ENCODE data around the gene CALM1. TPM values are rescaled to one million over a fixed set of nuclear protein-coding genes. Genes with fewer than 3 reads are reported as not detected.

Gene CALM1
- total RNA-seq, 1 donor from 2014 or later = 236 TPM

- DNase-seq = no peak
These were observed 46.6 kb downstream of the CALM1 start for GRCh38 chr14:90443161-90444076.

GRCh38 chr14:90444077-90444696 lies 47.4 kb downstream of the CALM1 start:
- DNase-seq = no peak

GRCh38 chr14:90445011-90445410 lies 48.2 kb downstream of the CALM1 start:
- no peak for DNase-seq

GRCh38 chr14:90446405-90446804 lies 49.6 kb downstream of the CALM1 start:
- DNase-seq = no peak

GRCh38 chr14:90447720-90448497 lies 51.1 kb downstream of the CALM1 start:
- no peak for DNase-seq

- DNase-seq = no peak
These were observed 52.6 kb downstream of the CALM1 start for GRCh38 chr14:90449411-90449810.

- DNase-seq = no peak
These were observed 53.3 kb downstream of the CALM1 start for GRCh38 chr14:90450151-90450550.

- no peak for DNase-seq
These were observed 53.8 kb downstream of the CALM1 start for GRCh38 chr14:90450667-90451066.

GRCh38 chr14:90451443-90451842 lies 54.6 kb downstream of the CALM1 start:
- DNase-seq = no peak

- no peak for DNase-seq
These were observed 55.1 kb downstream of the CALM1 start for GRCh38 chr14:90451961-90452360.

GRCh38 chr14:90452366-90452765 lies 55.5 kb downstream of the CALM1 start:
- DNase-seq = no peak

GRCh38 chr14:90453401-90453951 lies 56.6 kb downstream of the CALM1 start:
- peak; percentile 67 for DNase-seq

- peak; percentile 88 for DNase-seq
These were observed 57.5 kb downstream of the CALM1 start for GRCh38 chr14:90454041-90455000.

GRCh38 chr14:90455100-90455571 lies 58.3 kb downstream of the CALM1 start:
- no peak for DNase-seq

- DNase-seq = no peak
These were observed 59.7 kb downstream of the CALM1 start for GRCh38 chr14:90456551-90456950.

GRCh38 chr14:90457186-90457585 lies 60.4 kb downstream of the CALM1 start:
- no peak for DNase-seq

Other genes starting within 250 kb of the CALM1 start
- gene PSMC1, start 140.5 kb upstream of the CALM1 start, total RNA-seq = 173 TPM
- 16.8 TPM for gene NRDE2, start 65.1 kb upstream of the CALM1 start, total RNA-seq